Nephron progenitor cell (in vitro differentiated cells): Measurements from ENCODE around the gene CPEB4.

Experiments
- DNase-seq: peaks from one replicate; pipeline ENCODE4 v3.0.0; 2021
- H3K27ac Mint-ChIP-seq: 2 replicates; pipeline ENCODE4 v1.8.0; 2021; ENCODE audit warnings: mild to moderate bottlenecking, moderate library complexity, mixed read lengths
- H3K27me3 Mint-ChIP-seq: 2 replicates; pipeline ENCODE4 v1.8.0; 2021; ENCODE audit warnings: mild to moderate bottlenecking, low read depth, mixed read lengths; ENCODE audit not compliant: poor library complexity
- H3K36me3 Mint-ChIP-seq: 2 replicates; pipeline ENCODE4 v1.8.0; 2021; ENCODE audit warnings: low read depth, mixed read lengths
- H3K4me1 Mint-ChIP-seq: 2 replicates; pipeline ENCODE4 v1.8.0; 2021; ENCODE audit warnings: mixed read lengths
- H3K4me3 Mint-ChIP-seq: 2 replicates; pipeline ENCODE4 v1.8.0; 2021; ENCODE audit warnings: mild to moderate bottlenecking, moderate library complexity, mixed read lengths
- H3K9me3 Mint-ChIP-seq: 2 replicates; pipeline ENCODE4 v1.8.0; 2021; ENCODE audit warnings: mild to moderate bottlenecking, moderate library complexity, mixed read lengths
- CTCF ChIP-seq: fragments of 200-600 bp; sonication (generic); IDR thresholded peaks from 2 replicates; pipeline ENCODE4 v1.5.0; 2021; ENCODE audit warnings: antibody characterized with exemption

Gene CPEB4

GRCh38 chr5:173869316-173869715 is 18.8 kb upstream of the CPEB4 start:
- TF ChIP-seq CTCF, result no peak
- Mint-ChIP-seq H3K27me3 (peaks cover 3% of the 10 kb centered on the region), H3K4me3 (no peak overlapping the region), H3K9me3 (peaks cover 23% of the 10 kb centered on the region), H3K4me1 (peaks cover 34% of the 10 kb centered on the region), H3K27ac (no peak overlapping the region), H3K36me3 (peaks cover 5% of the 10 kb centered on the region)
- no peak for DNase-seq

- H3K9me3 Mint-ChIP-seq, result peaks cover 12% of the 10 kb centered on the region
- no peak overlapping the region for H3K4me3 Mint-ChIP-seq
- H3K27me3 Mint-ChIP-seq, result peaks cover 3% of the 10 kb centered on the region
- peaks cover 1% of the 10 kb centered on the region for H3K36me3 Mint-ChIP-seq
- H3K27ac Mint-ChIP-seq, result no peak overlapping the region
- no peak for TF ChIP-seq CTCF
- DNase-seq, result no peak
- peaks cover 23% of the 10 kb centered on the region for H3K4me1 Mint-ChIP-seq
These were observed 15.2 kb upstream of the CPEB4 start for GRCh38 chr5:173872957-173873305.

- no peak for TF ChIP-seq CTCF
- H3K9me3 Mint-ChIP-seq, result peaks cover 7% of the 10 kb centered on the region
- no peak for DNase-seq
- H3K27ac Mint-ChIP-seq, result no peak overlapping the region
- no peak overlapping the region for H3K4me3 Mint-ChIP-seq
- H3K36me3 Mint-ChIP-seq, result no peaks in the 10 kb centered on the region
- H3K4me1 Mint-ChIP-seq, result peaks cover 25% of the 10 kb centered on the region
- H3K27me3 Mint-ChIP-seq, result peaks cover 3% of the 10 kb centered on the region
These were observed 14.7 kb upstream of the CPEB4 start for GRCh38 chr5:173873306-173873922.

- Mint-ChIP-seq H3K9me3 (peaks cover 4% of the 10 kb centered on the region), H3K36me3 (no peaks in the 10 kb centered on the region), H3K27me3 (peaks cover 3% of the 10 kb centered on the region), H3K27ac (no peak overlapping the region), H3K4me1 (peaks cover 18% of the 10 kb centered on the region), H3K4me3 (no peak overlapping the region)
- DNase-seq, result no peak
- TF ChIP-seq CTCF, result no peak
These were observed 13.0 kb upstream of the CPEB4 start for GRCh38 chr5:173875189-173875588.

- H3K27ac Mint-ChIP-seq, result no peak overlapping the region
- no peaks in the 10 kb centered on the region for H3K36me3 Mint-ChIP-seq
- no peak overlapping the region for H3K4me3 Mint-ChIP-seq
- peaks cover 25% of the 10 kb centered on the region for H3K4me1 Mint-ChIP-seq
- peaks cover 4% of the 10 kb centered on the region for H3K9me3 Mint-ChIP-seq
- peaks cover 3% of the 10 kb centered on the region for H3K27me3 Mint-ChIP-seq
- no peak for TF ChIP-seq CTCF
- no peak for DNase-seq
These were observed 9.8 kb upstream of the CPEB4 start for GRCh38 chr5:173878224-173878967.
